Upper lobe of left lung (tissue), 4 donors: Measurements from ENCODE around the gene FGFRL1.

Source experiments
- CTCF ChIP-seq, 6 experiments: fragments of 450-650 bp in 4 of 6; fragments of 200-600 bp in 2 of 6; sonication (generic) in 2 of 6; IDR thresholded peaks; one replicate each; pipeline ENCODE4 v1.5.1; 2016 to 2019; ENCODE audit warnings: antibody characterized with exemption in 6 of 6
- POLR2A ChIP-seq, 4 donors: fragments of 450-650 bp; IDR thresholded peaks; one replicate each; pipeline ENCODE4 v1.5.1; 2016 to 2017; ENCODE audit warnings: antibody characterized with exemption in 4 of 4, mild to moderate bottlenecking in 2 of 4
- POLR2AphosphoS5 ChIP-seq, 2 donors: sonication (generic); formaldehyde crosslinking; IDR thresholded peaks; one replicate each; pipeline ENCODE4 v1.5.1; 2017; ENCODE audit warnings: antibody characterized with exemption in 2 of 2

- no peak for TF ChIP-seq CTCF (IDR thresholded peaks at IDR 0.05)
- no peak for TF ChIP-seq POLR2AphosphoS5 (IDR thresholded peaks at IDR 0.05)
- no peak for TF ChIP-seq POLR2A (IDR thresholded peaks at IDR 0.05)
Observed at GRCh38 chr4:1030559-1030958, 19.1 kb downstream of the FGFRL1 start.
